Uterus (tissue), 2 donors: ENCODE measurements around the gene PMF1.

Experiments used
- CTCF ChIP-seq, 4 experiments: fragments of 200-600 bp in 2 of 4; fragments of 450-650 bp in 2 of 4; sonication (generic) in 2 of 4; IDR thresholded peaks; one replicate each; pipeline ENCODE4 v1.5.1; 2016 to 2019; ENCODE audit warnings: antibody characterized with exemption in 4 of 4, mild to moderate bottlenecking in 2 of 4, moderate library complexity in 1 of 4
- POLR2A ChIP-seq, 2 donors: fragments of 450-650 bp; IDR thresholded peaks; one replicate each; pipeline ENCODE4 v1.6.1; 2016; ENCODE audit warnings: antibody characterized with exemption in 2 of 2, mild to moderate bottlenecking in 1 of 2, moderate library complexity in 1 of 2

- no peak for TF ChIP-seq POLR2A (IDR thresholded peaks at IDR 0.05)
- no peak for TF ChIP-seq CTCF (IDR thresholded peaks at IDR 0.05)
These were observed 55.5 kb downstream of the PMF1 start for GRCh38 chr1:156268336-156268735.
